Colonic mucosa (tissue), 4 donors: ENCODE measurements around the gene WDR45. TPM values are rescaled to one million over a fixed set of nuclear protein-coding genes. Genes with fewer than 3 reads are reported as not detected.

Source experiments
- DNase-seq: peaks from one replicate; pipeline ENCODE4 v3.0.0-alpha.2; 2020
- H3K27ac ChIP-seq: fragments of 200-600 bp; one replicate; pipeline ENCODE4 v1.8.0; 2021
- H3K27me3 ChIP-seq: fragments of 200-600 bp; one replicate; pipeline ENCODE4 v1.8.0; 2021
- H3K36me3 ChIP-seq: fragments of 200-600 bp; one replicate; pipeline ENCODE4 v1.8.0; 2021
- H3K4me1 ChIP-seq: fragments of 200-600 bp; one replicate; pipeline ENCODE4 v1.8.0; 2021; ENCODE audit warnings: mild to moderate bottlenecking
- H3K4me3 ChIP-seq: fragments of 200-600 bp; one replicate; pipeline ENCODE4 v1.8.0; 2021
- H3K9ac ChIP-seq, 2 donors: one replicate each; pipeline ENCODE4 v1.7.0; 2013; ENCODE audit warnings: control low read depth in 2 of 2, low read depth in 2 of 2, low read length in 2 of 2
- H3K9me3 ChIP-seq: fragments of 200-600 bp; one replicate; pipeline ENCODE4 v1.8.0; 2021
- CTCF ChIP-seq: fragments of 200-600 bp; IDR thresholded peaks from one replicate; pipeline ENCODE4 v1.8.0; 2022; ENCODE audit warnings: antibody characterized with exemption, mild to moderate bottlenecking
- intact Hi-C: fragments of 100-400 bp; cut with DNase I; formaldehyde crosslinking; loops from one replicate; pipeline ENCODE4 v1.14.1; 2022
- total RNA-seq, 2 donors: library from RNA; stranded (reverse); fragmentation: NEBNext Ultra II Directional in 1 of 2; extraction: Animal tissue kit (Norgen Biotek cat#: 25700) in 1 of 2; gene quantifications; one replicate each; pipeline ENCODE4 v1.2.1, GENCODE V29; 2021
- donor health status: healthy.
- donor health status: DM: no; HTN: no; CAD: no.
- donor health status: DM: no; HTN: no; CAD: no.

The WDR45 gene
- total RNA-seq, 2 donors from 2014 or later = 40.6 to 46.9 TPM

GRCh38 chrX:49096419-49096818, 16.7 kb upstream of the WDR45 start:
- Histone ChIP-seq H3K36me3 (no peaks in the 10 kb centered on the region), H3K27me3 (no peaks in the 10 kb centered on the region), H3K9ac (no peak overlapping the region), H3K27ac (no peak overlapping the region), H3K9me3 (no peaks in the 10 kb centered on the region), H3K4me1 (no peaks in the 10 kb centered on the region), H3K4me3 (no peak overlapping the region)
- intact Hi-C loops = no loop called here
- TF ChIP-seq CTCF = no peak
- DNase-seq = no peak

- Histone ChIP-seq H3K9ac (no peak overlapping the region), H3K27me3 (no peaks in the 10 kb centered on the region), H3K36me3 (no peaks in the 10 kb centered on the region), H3K4me1 (no peaks in the 10 kb centered on the region), H3K9me3 (no peaks in the 10 kb centered on the region), H3K4me3 (no peak overlapping the region), H3K27ac (no peak overlapping the region)
- intact Hi-C loops = no loop called here
- no peak for DNase-seq
- no peak for TF ChIP-seq CTCF
Observed at GRCh38 chrX:49089553-49089952, 9.9 kb upstream of the WDR45 start.

- Histone ChIP-seq H3K27me3 (no peaks in the 10 kb centered on the region), H3K36me3 (no peaks in the 10 kb centered on the region), H3K4me1 (no peaks in the 10 kb centered on the region), H3K4me3 (no peak overlapping the region), H3K27ac (no peak overlapping the region), H3K9me3 (no peaks in the 10 kb centered on the region), H3K9ac (no peak overlapping the region)
- no peak for TF ChIP-seq CTCF
- DNase-seq = no peak
- intact Hi-C loops = no loop called here
Observed at GRCh38 chrX:49082271-49082871, 2.7 kb upstream of the WDR45 start.

- Histone ChIP-seq H3K36me3 (no peaks in the 10 kb centered on the region), H3K4me3 (no peak overlapping the region), H3K9ac (no peak overlapping the region), H3K4me1 (no peaks in the 10 kb centered on the region), H3K27me3 (no peaks in the 10 kb centered on the region), H3K27ac (no peak overlapping the region), H3K9me3 (no peaks in the 10 kb centered on the region)
- TF ChIP-seq CTCF = no peak
- intact Hi-C loops = no loop called here
- no peak for DNase-seq
Observed at GRCh38 chrX:49077941-49078340, 1.7 kb downstream of the WDR45 start.

GRCh38 chrX:49075347-49075746, 4.3 kb downstream of the WDR45 start:
- no peak overlapping the region for H3K9ac ChIP-seq
- intact Hi-C loops = no loop called here
- no peak for DNase-seq
- H3K27me3 ChIP-seq = no peaks in the 10 kb centered on the region
- H3K27ac ChIP-seq = no peak overlapping the region
- H3K4me3 ChIP-seq = no peak overlapping the region
- no peaks in the 10 kb centered on the region for H3K4me1 ChIP-seq
- no peak for TF ChIP-seq CTCF
- no peaks in the 10 kb centered on the region for H3K9me3 ChIP-seq
- no peaks in the 10 kb centered on the region for H3K36me3 ChIP-seq
